GM12892 (cell line): ENCODE results near the gene KRT72.

ENCODE experiments used
- POLR2A ChIP-seq: IDR thresholded peaks from 2 replicates; pipeline ENCODE4 v1.6.1; 2011; ENCODE audit warnings: low read depth, low read length, control low read depth
- POLR2AphosphoS5 ChIP-seq: IDR thresholded peaks from 2 replicates; pipeline ENCODE4 v1.6.1; 2011; ENCODE audit warnings: low read depth, low read length, control low read depth

DNA sequence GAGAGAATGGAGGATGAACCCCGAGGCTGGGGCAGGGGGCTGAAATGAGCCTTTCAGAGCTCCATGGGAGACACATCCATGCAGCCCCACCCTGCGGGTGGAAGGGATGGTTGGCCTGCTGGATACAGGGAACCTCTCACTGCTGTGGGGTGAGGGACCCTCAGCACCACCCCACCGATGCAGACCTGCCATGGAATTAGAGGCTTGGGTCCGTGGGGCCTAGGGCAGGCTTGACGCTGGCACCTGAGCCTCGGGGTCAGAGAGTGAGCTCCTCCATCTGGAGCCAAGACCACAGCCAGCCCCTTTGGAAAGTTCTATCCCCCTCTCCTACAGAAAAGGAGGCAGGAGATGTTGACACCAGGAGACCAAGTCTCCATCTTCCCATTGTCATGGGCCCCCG lies 20.2 kb downstream of the KRT72 start:
- TF ChIP-seq POLR2A (no peak), POLR2AphosphoS5 (no peak)
